Measurements from ENCODE around the gene TMEM132C. TPM values are rescaled to one million over a fixed set of nuclear protein-coding genes. Genes with fewer than 3 reads are reported as not detected.

TMEM132C gene
- total RNA-seq, 2 donors from 2014 or later = 0.56 TPM; not detected in 1

DNA sequence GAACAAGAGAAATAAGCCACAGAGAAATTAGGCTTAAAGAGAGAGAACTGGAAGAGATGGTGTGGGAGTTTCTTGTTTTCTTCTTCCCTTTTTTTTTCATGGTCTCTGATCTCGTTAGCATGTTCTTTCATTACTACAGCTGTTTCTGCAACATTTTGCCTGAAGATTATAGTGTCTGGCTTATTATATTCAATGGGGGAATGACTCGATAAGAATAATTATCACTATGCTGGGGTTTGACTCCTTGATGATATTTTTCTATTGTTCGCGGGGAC is 70.0 kb downstream of the TMEM132C start:
- H3K4me3 ChIP-seq = no peak overlapping the region
- H3K36me3 ChIP-seq = no peaks in the 10 kb centered on the region
- TF ChIP-seq, protein P1, sequence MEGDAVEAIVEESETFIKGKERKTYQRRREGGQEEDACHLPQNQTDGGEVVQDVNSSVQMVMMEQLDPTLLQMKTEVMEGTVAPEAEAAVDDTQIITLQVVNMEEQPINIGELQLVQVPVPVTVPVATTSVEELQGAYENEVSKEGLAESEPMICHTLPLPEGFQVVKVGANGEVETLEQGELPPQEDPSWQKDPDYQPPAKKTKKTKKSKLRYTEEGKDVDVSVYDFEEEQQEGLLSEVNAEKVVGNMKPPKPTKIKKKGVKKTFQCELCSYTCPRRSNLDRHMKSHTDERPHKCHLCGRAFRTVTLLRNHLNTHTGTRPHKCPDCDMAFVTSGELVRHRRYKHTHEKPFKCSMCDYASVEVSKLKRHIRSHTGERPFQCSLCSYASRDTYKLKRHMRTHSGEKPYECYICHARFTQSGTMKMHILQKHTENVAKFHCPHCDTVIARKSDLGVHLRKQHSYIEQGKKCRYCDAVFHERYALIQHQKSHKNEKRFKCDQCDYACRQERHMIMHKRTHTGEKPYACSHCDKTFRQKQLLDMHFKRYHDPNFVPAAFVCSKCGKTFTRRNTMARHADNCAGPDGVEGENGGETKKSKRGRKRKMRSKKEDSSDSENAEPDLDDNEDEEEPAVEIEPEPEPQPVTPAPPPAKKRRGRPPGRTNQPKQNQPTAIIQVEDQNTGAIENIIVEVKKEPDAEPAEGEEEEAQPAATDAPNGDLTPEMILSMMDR (IDR thresholded peaks at IDR 0.05) = no peak
- no peaks in the 10 kb centered on the region for H3K27me3 ChIP-seq (replicated peaks; ENCODE audit: insufficient read depth)
- H3K9me3 ChIP-seq = no peaks in the 10 kb centered on the region
- no peak overlapping the region for H3K27ac ChIP-seq
- H3K4me1 ChIP-seq (ENCODE audit: control insufficient read depth in 1 of 2, low read depth in 2 of 2) = no peaks in the 10 kb centered on the region
- DNase-seq (ENCODE audit: low spot score) (no peak), ATAC-seq (ENCODE audit: insufficient number of reproducible peaks, low FRiP score, low read depth) (no peak)

DNA sequence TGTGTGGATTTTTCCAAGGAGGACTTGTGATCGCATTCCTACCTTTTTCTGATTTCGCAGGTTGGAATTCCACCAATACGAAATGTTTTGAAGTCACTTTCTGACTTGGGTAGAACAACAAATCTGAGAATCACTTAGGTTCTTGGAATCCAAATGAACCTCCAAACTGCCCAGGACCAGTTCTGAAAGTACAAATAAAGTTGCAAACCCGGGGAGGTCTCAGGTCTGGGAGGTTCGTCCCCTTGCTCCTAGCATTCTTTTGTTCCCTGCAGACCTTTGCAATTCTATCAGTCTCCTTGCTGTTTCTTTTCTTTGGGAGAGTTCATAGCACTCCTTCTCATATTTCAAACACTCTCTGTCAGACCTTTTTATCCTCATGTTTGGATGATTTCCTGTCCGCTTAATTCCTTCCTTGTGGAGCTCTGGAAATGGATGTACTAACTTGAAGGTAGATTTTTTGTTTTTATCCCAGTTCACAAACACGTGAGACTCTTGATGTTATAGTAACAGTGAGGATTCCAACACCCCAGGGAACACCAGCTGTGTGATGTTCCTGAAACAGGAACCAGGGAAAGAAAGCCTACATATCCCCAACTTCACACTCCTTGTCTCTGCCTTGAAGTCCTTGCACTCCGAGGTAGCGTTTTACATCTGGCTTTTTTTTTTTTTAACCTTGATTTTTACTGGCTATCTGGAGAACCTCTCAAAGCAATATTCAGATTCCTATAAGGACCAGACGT is 70.6 kb downstream of the TMEM132C start:
- Histone ChIP-seq H3K4me3 (no peak overlapping the region), H3K27me3 (replicated peaks; ENCODE audit: insufficient read depth) (no peaks in the 10 kb centered on the region), H3K4me1 (ENCODE audit: control insufficient read depth in 1 of 2, low read depth in 2 of 2) (no peaks in the 10 kb centered on the region), H3K9me3 (no peaks in the 10 kb centered on the region), H3K36me3 (no peaks in the 10 kb centered on the region), H3K27ac (no peak overlapping the region)
- ATAC-seq (ENCODE audit: insufficient number of reproducible peaks, low FRiP score, low read depth) (no peak), DNase-seq (ENCODE audit: low spot score) (no peak)
- TF ChIP-seq, protein P1 (IDR thresholded peaks at IDR 0.05) = no peak

DNA sequence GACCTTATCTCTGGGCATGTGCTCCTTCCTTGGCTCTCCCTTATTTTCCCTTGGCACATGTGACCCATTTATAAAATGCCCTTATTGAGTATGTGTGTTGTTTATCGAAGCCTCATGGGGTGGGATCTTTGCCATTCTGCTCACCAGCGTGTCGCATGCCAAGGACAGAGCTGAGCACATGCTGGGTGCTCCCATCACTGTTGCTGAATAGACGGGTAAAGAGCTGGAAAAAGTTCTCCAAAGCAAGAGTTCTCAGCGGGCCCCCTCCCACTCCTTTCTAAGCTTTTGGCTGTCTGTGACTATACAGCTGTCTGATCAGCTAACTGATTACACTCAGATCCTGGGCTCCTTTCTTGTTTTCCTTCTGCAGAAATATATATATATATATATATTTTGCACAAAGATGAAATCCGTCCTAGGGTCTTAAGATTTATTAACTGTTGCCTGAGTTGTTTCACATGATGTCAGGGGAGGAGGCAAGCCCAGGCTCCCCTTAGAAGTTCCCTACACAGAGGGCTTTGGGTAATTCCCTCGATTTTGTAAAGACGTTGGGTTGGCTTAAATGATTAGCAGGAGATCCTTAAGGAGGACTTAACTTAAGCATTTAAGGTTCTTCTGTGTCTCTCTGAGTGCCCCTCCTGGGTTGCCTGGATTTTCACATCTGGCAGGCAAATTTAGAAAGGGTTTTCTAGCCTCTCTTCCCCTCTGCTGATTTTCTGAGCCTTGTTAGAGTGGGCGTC is 71.6 kb downstream of the TMEM132C start:
- H3K36me3 ChIP-seq = no peaks in the 10 kb centered on the region
- H3K4me1 ChIP-seq (ENCODE audit: control insufficient read depth in 1 of 2, low read depth in 2 of 2) = no peaks in the 10 kb centered on the region
- DNase-seq (ENCODE audit: low spot score) (no peak), ATAC-seq (ENCODE audit: insufficient number of reproducible peaks, low FRiP score, low read depth) (no peak)
- H3K9me3 ChIP-seq = no peaks in the 10 kb centered on the region
- TF ChIP-seq, protein P1 (IDR thresholded peaks at IDR 0.05) = no peak
- H3K4me3 ChIP-seq = no peak overlapping the region
- H3K27me3 ChIP-seq (replicated peaks; ENCODE audit: insufficient read depth) = no peaks in the 10 kb centered on the region
- no peak overlapping the region for H3K27ac ChIP-seq

DNA sequence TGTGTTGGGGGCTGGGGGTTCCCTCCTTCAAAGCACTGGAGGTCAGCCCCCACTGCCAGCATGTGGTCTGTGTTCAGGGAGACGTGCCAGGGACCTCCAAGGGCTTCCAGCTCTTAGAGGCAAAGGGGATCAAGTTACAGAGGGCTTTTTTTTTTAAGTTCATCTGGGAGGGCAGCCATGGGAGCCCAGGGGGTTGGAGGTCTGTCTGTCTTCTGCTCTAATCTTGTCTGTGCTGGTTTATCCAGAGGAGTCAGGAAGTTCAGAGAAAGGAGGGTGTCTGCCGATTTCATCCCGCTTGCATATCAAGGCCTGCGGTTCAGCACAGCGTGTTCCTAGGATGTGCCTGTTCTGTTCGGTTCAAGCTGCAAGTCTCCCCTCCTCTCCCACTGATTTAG is 72.2 kb downstream of the TMEM132C start:
- H3K36me3 ChIP-seq = no peaks in the 10 kb centered on the region
- no peak for ATAC-seq (ENCODE audit: insufficient number of reproducible peaks, low FRiP score, low read depth)
- H3K27ac ChIP-seq = no peak overlapping the region

DNA sequence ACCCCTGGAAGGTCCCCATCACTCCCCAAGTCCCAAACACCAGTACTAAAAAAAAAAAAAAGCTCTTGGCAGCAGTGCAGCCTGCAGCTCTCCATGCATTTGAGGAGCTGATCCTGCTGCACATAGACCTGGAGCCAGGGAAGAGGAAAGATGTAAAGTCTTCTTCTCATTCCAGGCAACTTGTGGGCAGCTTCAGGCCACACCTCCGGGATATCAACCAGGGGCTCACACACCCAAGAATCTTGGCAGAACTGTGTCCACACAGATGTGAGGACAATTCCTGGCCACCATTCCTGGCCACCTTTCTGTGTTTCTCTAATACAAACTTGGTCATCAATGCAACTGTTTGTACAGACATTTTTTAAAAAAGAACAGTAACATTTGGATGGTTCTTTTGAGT is 72.7 kb downstream of the TMEM132C start:
- Histone ChIP-seq H3K9me3 (no peaks in the 10 kb centered on the region), H3K27ac (no peak overlapping the region), H3K4me1 (ENCODE audit: control insufficient read depth in 1 of 2, low read depth in 2 of 2) (no peaks in the 10 kb centered on the region), H3K36me3 (no peaks in the 10 kb centered on the region), H3K27me3 (replicated peaks; ENCODE audit: insufficient read depth) (no peaks in the 10 kb centered on the region), H3K4me3 (no peak overlapping the region)
- TF ChIP-seq, protein P1 (IDR thresholded peaks at IDR 0.05) = no peak
- DNase-seq (ENCODE audit: low spot score) (no peak), ATAC-seq (ENCODE audit: insufficient number of reproducible peaks, low FRiP score, low read depth) (no peak)

More for the DNA sequence above, 72.2 kb downstream of the TMEM132C start:
- no peak for DNase-seq (ENCODE audit: low spot score)
- Histone ChIP-seq H3K4me1 (ENCODE audit: control insufficient read depth in 1 of 2, low read depth in 2 of 2) (no peaks in the 10 kb centered on the region), H3K4me3 (no peak overlapping the region), H3K27me3 (replicated peaks; ENCODE audit: insufficient read depth) (no peaks in the 10 kb centered on the region), H3K9me3 (no peaks in the 10 kb centered on the region)
- TF ChIP-seq, protein P1 (IDR thresholded peaks at IDR 0.05) = no peak
